NCI-H146 treated with DMSO at 0.1 percent for 48 hours (cell line): Measurements from ENCODE around the gene SEH1L.
"Not testable (repeated sequence)": the region's sequence is repeated elsewhere in the genome, so short reads cannot be mapped to it uniquely, and the experiment has no call there.

Experiments used
- DNase-seq: peaks from one replicate; lab custom pipeline; 2025; ENCODE audit not compliant: unreplicated experiment; lab: John Stamatoyannopoulos, UW

The SEH1L gene

GRCh38 chr18:12995424-12995823, 47.6 kb downstream of the SEH1L start:
- no peak for DNase-seq

- DNase-seq, result no peak
Observed at GRCh38 chr18:12995952-12996477, 48.2 kb downstream of the SEH1L start.

GRCh38 chr18:12996661-12997292, 49.0 kb downstream of the SEH1L start:
- no peak for DNase-seq

GRCh38 chr18:12997330-12997729, 49.5 kb downstream of the SEH1L start:
- DNase-seq, result not testable (repeated sequence)

GRCh38 chr18:12998332-12999060, 50.7 kb downstream of the SEH1L start:
- no peak for DNase-seq

GRCh38 chr18:13003466-13003896, 55.7 kb downstream of the SEH1L start:
- DNase-seq, result no peak

GRCh38 chr18:13004396-13004795, 56.6 kb downstream of the SEH1L start:
- DNase-seq, result no peak

- no peak for DNase-seq
Observed at GRCh38 chr18:13005289-13005688, 57.5 kb downstream of the SEH1L start.

GRCh38 chr18:13006531-13007247, 58.9 kb downstream of the SEH1L start:
- DNase-seq, result no peak

GRCh38 chr18:13007248-13007560, 59.4 kb downstream of the SEH1L start:
- no peak for DNase-seq

- no peak for DNase-seq
Observed at GRCh38 chr18:13011719-13012118, 63.9 kb downstream of the SEH1L start.

- no peak for DNase-seq
Observed at GRCh38 chr18:13014232-13014631, 66.4 kb downstream of the SEH1L start.

- DNase-seq, result no peak
Observed at GRCh38 chr18:13014818-13015217, 67.0 kb downstream of the SEH1L start.

GRCh38 chr18:13017247-13017875, 69.5 kb downstream of the SEH1L start:
- DNase-seq, result no peak

- no peak for DNase-seq
Observed at GRCh38 chr18:13018374-13018773, 70.6 kb downstream of the SEH1L start.

- no peak for DNase-seq
Observed at GRCh38 chr18:13019301-13019700, 71.5 kb downstream of the SEH1L start.

- no peak for DNase-seq
Observed at GRCh38 chr18:13022644-13023043, 74.8 kb downstream of the SEH1L start.

- DNase-seq, result no peak
Observed at GRCh38 chr18:13025233-13025632, 77.4 kb downstream of the SEH1L start.

- no peak for DNase-seq
Observed at GRCh38 chr18:13026583-13027270, 78.9 kb downstream of the SEH1L start.

- DNase-seq, result no peak
Observed at GRCh38 chr18:13028869-13029268, 81.1 kb downstream of the SEH1L start.

- no peak for DNase-seq
Observed at GRCh38 chr18:13032173-13032572, 84.4 kb downstream of the SEH1L start.
